Breast epithelium (tissue), 4 donors: ENCODE results near the gene PIAS1. TPM values are rescaled to one million over a fixed set of nuclear protein-coding genes. Genes with fewer than 3 reads are reported as not detected.

Experiments
- DNase-seq, 2 donors: peaks; one replicate each; pipeline ENCODE4 v3.0.0-alpha.2; 2019; ENCODE audit warnings: low spot score in 2 of 2
- H3K27ac ChIP-seq, 2 donors: fragments of 200-600 bp; sonication (generic) in 1 of 2; one replicate each; pipeline ENCODE4 v1.5.1; 2016 to 2019; ENCODE audit warnings: mild to moderate bottlenecking in 1 of 2
- H3K27me3 ChIP-seq, 2 donors: fragments of 200-600 bp; sonication (generic) in 1 of 2; one replicate each; pipeline versions ENCODE4 v1.5.1 to v1.6.0; 2017 to 2019; ENCODE audit warnings: control low read depth in 1 of 2, mild to moderate bottlenecking in 1 of 2
- H3K36me3 ChIP-seq: fragments of 200-600 bp; one replicate; pipeline ENCODE4 v1.5.1; 2019
- H3K4me1 ChIP-seq, 2 donors: fragments of 200-600 bp; sonication (generic); one replicate each; pipeline ENCODE4 v1.5.1; 2016 to 2019; ENCODE audit warnings: control low read depth in 1 of 2
- H3K4me3 ChIP-seq, 3 donors: fragments of 200-600 bp; sonication (generic); 1 replicate in 2 of 3; 2 replicates in 1 of 3; pipeline ENCODE4 v1.5.1; 2016 to 2019; ENCODE audit warnings: mild to moderate bottlenecking in 3 of 3, moderate library complexity in 2 of 3
- H3K9me3 ChIP-seq, 2 donors: fragments of 200-600 bp; sonication (generic) in 1 of 2; one replicate each; pipeline ENCODE4 v1.5.1; 2016 to 2019; ENCODE audit warnings: control low read depth in 1 of 2
- POLR2A ChIP-seq: fragments of 450-650 bp; IDR thresholded peaks from one replicate; pipeline ENCODE4 v1.6.1; 2016; ENCODE audit warnings: antibody characterized with exemption, mild to moderate bottlenecking, moderate library complexity
- POLR2AphosphoS5 ChIP-seq, 3 donors: sonication (generic); formaldehyde crosslinking; IDR thresholded peaks; one replicate each; pipeline ENCODE4 v1.6.1; 2017; ENCODE audit warnings: antibody characterized with exemption in 3 of 3
- intact Hi-C: fragments of 100-400 bp; cut with DNase I; formaldehyde crosslinking; loops from one replicate; pipeline ENCODE4 v1.15.1; 2023; ENCODE audit warnings: low total_unique reads
- total RNA-seq, 3 donors: library from RNA; depleted of rRNA; stranded (reverse); fragments of >200 nt; gene quantifications; one replicate each; pipeline ENCODE4 v1.1.0, GENCODE V29; 2016
- TF ChIP-seq, protein P1 (sequence below), 3 donors: fragments of 450-650 bp; IDR thresholded peaks; one replicate each; pipeline ENCODE4 v1.5.1; 2016 to 2017; ENCODE audit warnings: antibody characterized with exemption in 3 of 3, mild to moderate bottlenecking in 3 of 3, moderate library complexity in 3 of 3

The PIAS1 gene
- total RNA-seq, 3 donors from 2014 or later, result 43.9 to 77.4 (median 57.1) TPM

GRCh38 chr15:68038246-68038645 lies 15.9 kb upstream of the PIAS1 start:
- intact Hi-C loops, result no loop called here
- no peaks in the 10 kb centered on the region for H3K4me1 ChIP-seq
- H3K27me3 ChIP-seq, result no peaks in the 10 kb centered on the region
- no peak overlapping the region for H3K27ac ChIP-seq
- no peaks in the 10 kb centered on the region for H3K36me3 ChIP-seq
- no peak for DNase-seq
- TF ChIP-seq, protein P1, sequence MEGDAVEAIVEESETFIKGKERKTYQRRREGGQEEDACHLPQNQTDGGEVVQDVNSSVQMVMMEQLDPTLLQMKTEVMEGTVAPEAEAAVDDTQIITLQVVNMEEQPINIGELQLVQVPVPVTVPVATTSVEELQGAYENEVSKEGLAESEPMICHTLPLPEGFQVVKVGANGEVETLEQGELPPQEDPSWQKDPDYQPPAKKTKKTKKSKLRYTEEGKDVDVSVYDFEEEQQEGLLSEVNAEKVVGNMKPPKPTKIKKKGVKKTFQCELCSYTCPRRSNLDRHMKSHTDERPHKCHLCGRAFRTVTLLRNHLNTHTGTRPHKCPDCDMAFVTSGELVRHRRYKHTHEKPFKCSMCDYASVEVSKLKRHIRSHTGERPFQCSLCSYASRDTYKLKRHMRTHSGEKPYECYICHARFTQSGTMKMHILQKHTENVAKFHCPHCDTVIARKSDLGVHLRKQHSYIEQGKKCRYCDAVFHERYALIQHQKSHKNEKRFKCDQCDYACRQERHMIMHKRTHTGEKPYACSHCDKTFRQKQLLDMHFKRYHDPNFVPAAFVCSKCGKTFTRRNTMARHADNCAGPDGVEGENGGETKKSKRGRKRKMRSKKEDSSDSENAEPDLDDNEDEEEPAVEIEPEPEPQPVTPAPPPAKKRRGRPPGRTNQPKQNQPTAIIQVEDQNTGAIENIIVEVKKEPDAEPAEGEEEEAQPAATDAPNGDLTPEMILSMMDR (IDR thresholded peaks at IDR 0.05), result no peak
- TF ChIP-seq POLR2AphosphoS5 (IDR thresholded peaks at IDR 0.05), result no peak
- no peaks in the 10 kb centered on the region for H3K9me3 ChIP-seq
- H3K4me3 ChIP-seq, result no peak overlapping the region

- H3K36me3 ChIP-seq, result no peaks in the 10 kb centered on the region
- intact Hi-C loops, result no loop called here
- no peaks in the 10 kb centered on the region for H3K9me3 ChIP-seq
Measured at GRCh38 chr15:68040144-68040543, 14.0 kb upstream of the PIAS1 start.

GRCh38 chr15:68042156-68042854 lies 11.8 kb upstream of the PIAS1 start:
- Histone ChIP-seq H3K27ac (no peak overlapping the region), H3K4me1 (no peaks in the 10 kb centered on the region), H3K9me3 (peaks cover 0 to 3% of the 10 kb centered on the region in 2 donors), H3K4me3 (no peak overlapping the region), H3K27me3 (no peaks in the 10 kb centered on the region), H3K36me3 (no peaks in the 10 kb centered on the region)
- no peak for DNase-seq
- intact Hi-C loops, result no loop called here
- no peak for TF ChIP-seq POLR2A
- TF ChIP-seq POLR2AphosphoS5 (IDR thresholded peaks at IDR 0.05), result no peak
- TF ChIP-seq, protein P1 (IDR thresholded peaks at IDR 0.05), result no peak

More at GRCh38 chr15:68040144-68040543, 14.0 kb upstream of the PIAS1 start:
- H3K4me1 ChIP-seq, result no peaks in the 10 kb centered on the region
- H3K27ac ChIP-seq, result no peak overlapping the region
- DNase-seq, result no peak
- TF ChIP-seq POLR2AphosphoS5 (IDR thresholded peaks at IDR 0.05) (no peak), POLR2A (no peak)
- TF ChIP-seq, protein P1 (IDR thresholded peaks at IDR 0.05), result no peak
- H3K4me3 ChIP-seq, result no peak overlapping the region
- no peaks in the 10 kb centered on the region for H3K27me3 ChIP-seq

DNA sequence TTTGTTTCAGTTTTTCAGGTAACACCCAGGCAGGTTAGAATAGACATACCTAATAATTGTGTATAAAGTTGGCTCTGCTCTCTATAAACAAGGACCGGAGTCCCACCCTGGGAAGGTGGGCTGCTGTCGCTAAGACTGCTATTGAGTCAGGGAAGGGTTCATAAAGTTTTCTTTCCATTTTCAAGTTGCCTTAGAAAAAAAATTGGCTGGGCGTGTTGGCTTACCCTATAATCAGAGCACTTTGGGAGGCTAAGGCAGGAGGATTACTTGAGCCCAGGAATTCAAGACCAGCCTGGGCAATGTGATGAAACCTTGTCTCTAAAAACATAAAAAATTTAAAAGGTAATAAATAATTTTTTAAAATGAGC lies 11.3 kb upstream of the PIAS1 start:
- Histone ChIP-seq H3K27me3 (no peaks in the 10 kb centered on the region), H3K9me3 (peaks cover 0 to 3% of the 10 kb centered on the region in 2 donors), H3K27ac (no peak overlapping the region), H3K36me3 (no peaks in the 10 kb centered on the region), H3K4me1 (no peaks in the 10 kb centered on the region), H3K4me3 (no peak overlapping the region)
- TF ChIP-seq POLR2A, result no peak
- TF ChIP-seq POLR2AphosphoS5 (IDR thresholded peaks at IDR 0.05), result no peak
- TF ChIP-seq, protein P1 (IDR thresholded peaks at IDR 0.05), result no peak
- no peak for DNase-seq
- intact Hi-C loops, result no loop called here

GRCh38 chr15:68045289-68046265 lies 8.5 kb upstream of the PIAS1 start:
- DNase-seq, result no peak
- Histone ChIP-seq H3K27me3 (no peaks in the 10 kb centered on the region), H3K4me3 (no peak overlapping the region), H3K36me3 (no peaks in the 10 kb centered on the region), H3K9me3 (peaks cover 0 to 3% of the 10 kb centered on the region in 2 donors), H3K4me1 (no peaks in the 10 kb centered on the region), H3K27ac (no peak overlapping the region)
- intact Hi-C loops, result no loop called here
- TF ChIP-seq POLR2A (no peak), POLR2AphosphoS5 (IDR thresholded peaks at IDR 0.05) (no peak)
- TF ChIP-seq, protein P1 (IDR thresholded peaks at IDR 0.05), result no peak
